ENCODE results near the gene DEDD.

- TF ChIP-seq, protein P1, sequence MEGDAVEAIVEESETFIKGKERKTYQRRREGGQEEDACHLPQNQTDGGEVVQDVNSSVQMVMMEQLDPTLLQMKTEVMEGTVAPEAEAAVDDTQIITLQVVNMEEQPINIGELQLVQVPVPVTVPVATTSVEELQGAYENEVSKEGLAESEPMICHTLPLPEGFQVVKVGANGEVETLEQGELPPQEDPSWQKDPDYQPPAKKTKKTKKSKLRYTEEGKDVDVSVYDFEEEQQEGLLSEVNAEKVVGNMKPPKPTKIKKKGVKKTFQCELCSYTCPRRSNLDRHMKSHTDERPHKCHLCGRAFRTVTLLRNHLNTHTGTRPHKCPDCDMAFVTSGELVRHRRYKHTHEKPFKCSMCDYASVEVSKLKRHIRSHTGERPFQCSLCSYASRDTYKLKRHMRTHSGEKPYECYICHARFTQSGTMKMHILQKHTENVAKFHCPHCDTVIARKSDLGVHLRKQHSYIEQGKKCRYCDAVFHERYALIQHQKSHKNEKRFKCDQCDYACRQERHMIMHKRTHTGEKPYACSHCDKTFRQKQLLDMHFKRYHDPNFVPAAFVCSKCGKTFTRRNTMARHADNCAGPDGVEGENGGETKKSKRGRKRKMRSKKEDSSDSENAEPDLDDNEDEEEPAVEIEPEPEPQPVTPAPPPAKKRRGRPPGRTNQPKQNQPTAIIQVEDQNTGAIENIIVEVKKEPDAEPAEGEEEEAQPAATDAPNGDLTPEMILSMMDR (conservative IDR thresholded peaks at IDR 0.05; ENCODE audit: low read depth in 2 of 2): no peak
- no peak for TF ChIP-seq EZH2 (IDR thresholded peaks at IDR 0.05; ENCODE audit: low read depth, unreplicated experiment)
- TF ChIP-seq, protein P2, sequence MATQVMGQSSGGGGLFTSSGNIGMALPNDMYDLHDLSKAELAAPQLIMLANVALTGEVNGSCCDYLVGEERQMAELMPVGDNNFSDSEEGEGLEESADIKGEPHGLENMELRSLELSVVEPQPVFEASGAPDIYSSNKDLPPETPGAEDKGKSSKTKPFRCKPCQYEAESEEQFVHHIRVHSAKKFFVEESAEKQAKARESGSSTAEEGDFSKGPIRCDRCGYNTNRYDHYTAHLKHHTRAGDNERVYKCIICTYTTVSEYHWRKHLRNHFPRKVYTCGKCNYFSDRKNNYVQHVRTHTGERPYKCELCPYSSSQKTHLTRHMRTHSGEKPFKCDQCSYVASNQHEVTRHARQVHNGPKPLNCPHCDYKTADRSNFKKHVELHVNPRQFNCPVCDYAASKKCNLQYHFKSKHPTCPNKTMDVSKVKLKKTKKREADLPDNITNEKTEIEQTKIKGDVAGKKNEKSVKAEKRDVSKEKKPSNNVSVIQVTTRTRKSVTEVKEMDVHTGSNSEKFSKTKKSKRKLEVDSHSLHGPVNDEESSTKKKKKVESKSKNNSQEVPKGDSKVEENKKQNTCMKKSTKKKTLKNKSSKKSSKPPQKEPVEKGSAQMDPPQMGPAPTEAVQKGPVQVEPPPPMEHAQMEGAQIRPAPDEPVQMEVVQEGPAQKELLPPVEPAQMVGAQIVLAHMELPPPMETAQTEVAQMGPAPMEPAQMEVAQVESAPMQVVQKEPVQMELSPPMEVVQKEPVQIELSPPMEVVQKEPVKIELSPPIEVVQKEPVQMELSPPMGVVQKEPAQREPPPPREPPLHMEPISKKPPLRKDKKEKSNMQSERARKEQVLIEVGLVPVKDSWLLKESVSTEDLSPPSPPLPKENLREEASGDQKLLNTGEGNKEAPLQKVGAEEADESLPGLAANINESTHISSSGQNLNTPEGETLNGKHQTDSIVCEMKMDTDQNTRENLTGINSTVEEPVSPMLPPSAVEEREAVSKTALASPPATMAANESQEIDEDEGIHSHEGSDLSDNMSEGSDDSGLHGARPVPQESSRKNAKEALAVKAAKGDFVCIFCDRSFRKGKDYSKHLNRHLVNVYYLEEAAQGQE (IDR thresholded peaks at IDR 0.05; ENCODE audit: unreplicated experiment): no peak
- TF ChIP-seq EZH2phosphoT487 (IDR thresholded peaks at IDR 0.05; ENCODE audit: unreplicated experiment): no peak
- no peak for TF ChIP-seq POLR2AphosphoS5 (IDR thresholded peaks at IDR 0.05; ENCODE audit: low read depth)
- TF ChIP-seq CREB1 (CRISPR knock-in tag; IDR thresholded peaks at IDR 0.05; ENCODE audit: low read depth): no peak
- TF ChIP-seq ETS1 (IDR thresholded peaks at IDR 0.05): no peak
These were observed 3.7 kb downstream of the DEDD start for GRCh38 chr1:161128591-161129420.
